ENCODE data around the gene FOXD4L6.
"Not testable (repeated sequence)": the region's sequence is repeated elsewhere in the genome, so short reads cannot be mapped to it uniquely, and the experiment has no call there.

FOXD4L6 gene

DNA sequence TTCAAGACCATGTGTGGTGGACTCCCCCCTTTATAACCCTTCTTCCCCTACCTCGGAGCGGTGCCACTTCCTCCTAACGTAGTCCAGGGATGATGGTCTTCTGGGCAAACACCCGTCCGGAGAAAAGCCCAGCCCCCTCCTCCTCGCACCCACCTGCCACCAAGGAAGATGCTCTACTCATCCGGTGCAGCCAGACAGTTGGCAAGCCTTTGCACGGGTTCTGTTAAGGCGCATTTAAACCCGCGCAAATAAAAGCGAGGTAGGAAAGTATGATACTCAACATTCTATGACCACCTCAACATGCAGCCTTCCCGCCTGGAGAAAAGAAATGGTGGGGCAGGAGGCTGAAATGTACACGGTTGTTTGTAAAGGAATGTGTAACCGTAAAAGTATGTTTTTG is at the start of gene FOXD4L6:
TSS of gene FOXD4L6 (minus strand) at position 101 of the 400 bp plus-strand sequence. CDS start 298 bp downstream, outside the sequence.
- DNase-seq (ENCODE audit: low read depth in 2 of 2): not testable (repeated sequence)

DNA sequence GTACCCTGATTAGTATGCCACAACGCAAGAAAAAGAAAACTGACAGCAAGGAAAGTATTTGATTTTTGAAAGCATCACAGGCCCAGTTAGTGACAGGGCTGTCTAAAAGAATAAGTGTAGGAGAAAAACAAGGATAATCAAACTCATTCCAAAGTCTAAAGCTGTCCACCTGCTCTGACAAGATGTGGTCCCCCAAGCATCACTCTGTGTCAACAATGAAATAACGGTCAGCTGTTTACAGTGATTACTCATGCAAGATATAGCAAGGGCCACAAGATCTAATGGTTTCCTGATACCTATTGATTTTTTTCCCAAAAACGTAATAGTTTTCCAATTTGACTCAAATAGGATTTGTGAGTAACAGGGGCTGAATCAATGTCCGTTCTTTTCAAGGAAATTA is 46.5 kb upstream of the FOXD4L6 start:
- DNase-seq (ENCODE audit: low read depth in 2 of 2): not testable (repeated sequence)

DNA sequence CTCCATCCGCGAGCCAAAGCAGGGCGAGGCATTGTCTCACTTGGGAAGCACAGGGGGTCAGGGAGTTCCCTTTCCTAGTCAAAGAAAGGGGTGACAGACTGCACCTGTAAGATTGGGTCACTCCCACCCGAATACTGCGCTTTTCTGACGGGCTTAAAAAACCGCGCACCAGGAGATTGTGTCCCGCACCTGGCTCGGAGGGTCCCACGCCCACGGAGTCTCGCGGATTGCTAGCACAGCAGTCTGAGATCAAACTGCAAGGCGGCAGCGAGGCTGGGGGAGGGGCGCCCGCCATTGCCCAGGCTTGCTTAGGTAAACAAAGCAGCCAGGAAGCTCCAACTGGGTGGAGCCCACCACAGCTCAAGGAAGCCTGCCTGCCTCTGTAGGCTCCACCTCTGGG is 21.6 kb upstream of the FOXD4L6 start:
- not testable (repeated sequence) for DNase-seq (ENCODE audit: low read depth in 2 of 2)

DNA sequence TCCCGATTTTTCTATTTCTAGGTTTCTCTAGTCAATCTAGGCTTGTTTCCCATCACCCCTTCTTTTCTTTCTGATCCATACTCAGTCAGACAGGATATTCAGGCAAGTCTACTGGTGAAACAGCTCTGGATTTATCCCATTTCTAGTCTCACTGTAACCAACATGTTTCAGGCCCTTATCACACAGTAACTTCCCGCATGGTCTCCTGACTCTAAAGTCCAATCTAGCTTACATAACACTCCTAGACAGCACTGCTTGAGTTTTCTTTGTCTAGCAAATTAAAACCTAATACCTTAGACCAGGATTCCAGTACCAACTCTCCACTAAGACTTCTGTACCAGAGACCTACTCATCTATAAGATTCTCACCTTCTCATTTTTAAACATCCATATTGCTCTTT is 13.4 kb upstream of the FOXD4L6 start:
- DNase-seq (ENCODE audit: low read depth in 2 of 2): not testable (repeated sequence)

DNA sequence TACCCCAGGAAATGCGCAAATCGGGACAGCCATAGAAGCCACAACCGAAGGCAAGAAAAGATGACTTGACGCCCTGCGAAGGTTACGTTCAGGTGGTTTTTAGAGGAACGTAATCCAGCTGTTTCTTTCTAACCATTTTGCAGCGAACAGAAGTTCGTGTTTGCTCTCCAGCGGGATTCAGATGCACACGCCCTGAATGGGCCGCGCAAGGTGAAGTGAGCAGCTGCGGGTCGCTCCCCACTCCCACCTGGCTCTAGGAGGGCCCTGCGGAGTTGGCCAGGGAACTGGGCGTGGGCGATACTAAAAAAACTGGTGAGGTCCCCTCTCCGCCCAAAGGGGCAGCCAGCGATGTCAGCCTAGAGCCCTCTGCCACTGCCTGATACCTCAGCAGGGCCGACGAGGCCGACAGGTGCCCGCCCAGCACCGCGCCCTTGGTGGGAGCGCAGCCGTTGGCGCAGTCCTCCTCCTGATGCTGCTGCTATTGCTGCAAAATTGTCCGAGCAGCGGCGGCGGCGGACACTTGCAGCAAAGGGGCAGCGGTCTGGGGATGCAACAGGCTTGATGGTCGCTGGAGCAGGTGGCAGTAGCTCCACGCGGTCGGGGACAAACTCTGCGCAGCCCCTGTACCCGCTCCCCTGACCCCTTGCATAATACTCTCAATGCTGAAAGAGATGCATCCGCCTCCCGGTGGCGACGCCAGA is 1.6 kb downstream of the FOXD4L6 start:
- DNase-seq (ENCODE audit: low read depth in 2 of 2): not testable (repeated sequence)

DNA sequence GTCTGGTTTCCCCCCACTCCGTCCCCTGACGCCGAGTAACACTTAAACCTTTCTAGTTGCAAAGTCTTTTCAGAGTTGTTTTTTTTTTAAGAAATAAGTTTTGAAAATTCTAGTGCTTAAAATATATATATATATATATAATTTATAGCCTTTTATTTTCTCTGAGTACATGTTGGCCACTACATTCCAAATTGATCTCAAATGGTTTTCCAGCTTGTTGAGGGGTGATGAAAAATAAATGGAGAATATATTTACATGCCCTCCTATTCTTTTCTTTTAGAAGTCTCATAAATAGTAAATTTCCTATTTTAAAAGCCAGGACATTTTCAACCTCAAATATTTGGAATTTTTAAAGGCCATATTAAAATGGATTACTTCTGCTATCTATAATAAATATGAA is 2.5 kb downstream of the FOXD4L6 start:
- not testable (repeated sequence) for DNase-seq (ENCODE audit: low read depth in 2 of 2)

DNA sequence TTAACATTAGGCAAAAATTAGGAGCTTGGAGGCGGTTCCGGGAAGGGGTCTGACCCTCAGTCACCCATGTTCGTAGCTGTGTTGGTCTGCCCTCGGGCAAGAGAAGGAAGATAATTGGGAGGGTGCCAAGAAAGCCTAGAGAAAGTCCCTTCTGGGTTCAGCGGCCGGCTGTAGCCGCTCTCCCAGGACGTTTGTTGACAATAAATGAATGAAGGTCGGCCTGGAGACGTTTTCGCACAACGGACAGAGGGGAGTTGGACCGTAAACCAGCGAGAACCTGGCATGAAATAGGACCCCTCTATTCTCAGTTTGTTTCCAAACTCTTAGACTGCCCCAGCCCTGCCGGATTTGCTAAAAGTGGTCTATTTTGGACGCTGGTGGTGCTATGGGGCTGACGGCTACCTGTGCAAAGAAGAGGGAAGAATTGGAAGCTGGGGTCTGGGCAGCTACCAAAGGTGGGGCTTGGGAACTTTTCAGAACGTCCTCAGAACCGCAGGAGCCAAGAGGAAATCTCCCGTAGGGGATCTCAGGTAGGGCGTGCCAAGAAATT is 3.3 kb downstream of the FOXD4L6 start:
- DNase-seq (ENCODE audit: low read depth in 2 of 2): not testable (repeated sequence)

DNA sequence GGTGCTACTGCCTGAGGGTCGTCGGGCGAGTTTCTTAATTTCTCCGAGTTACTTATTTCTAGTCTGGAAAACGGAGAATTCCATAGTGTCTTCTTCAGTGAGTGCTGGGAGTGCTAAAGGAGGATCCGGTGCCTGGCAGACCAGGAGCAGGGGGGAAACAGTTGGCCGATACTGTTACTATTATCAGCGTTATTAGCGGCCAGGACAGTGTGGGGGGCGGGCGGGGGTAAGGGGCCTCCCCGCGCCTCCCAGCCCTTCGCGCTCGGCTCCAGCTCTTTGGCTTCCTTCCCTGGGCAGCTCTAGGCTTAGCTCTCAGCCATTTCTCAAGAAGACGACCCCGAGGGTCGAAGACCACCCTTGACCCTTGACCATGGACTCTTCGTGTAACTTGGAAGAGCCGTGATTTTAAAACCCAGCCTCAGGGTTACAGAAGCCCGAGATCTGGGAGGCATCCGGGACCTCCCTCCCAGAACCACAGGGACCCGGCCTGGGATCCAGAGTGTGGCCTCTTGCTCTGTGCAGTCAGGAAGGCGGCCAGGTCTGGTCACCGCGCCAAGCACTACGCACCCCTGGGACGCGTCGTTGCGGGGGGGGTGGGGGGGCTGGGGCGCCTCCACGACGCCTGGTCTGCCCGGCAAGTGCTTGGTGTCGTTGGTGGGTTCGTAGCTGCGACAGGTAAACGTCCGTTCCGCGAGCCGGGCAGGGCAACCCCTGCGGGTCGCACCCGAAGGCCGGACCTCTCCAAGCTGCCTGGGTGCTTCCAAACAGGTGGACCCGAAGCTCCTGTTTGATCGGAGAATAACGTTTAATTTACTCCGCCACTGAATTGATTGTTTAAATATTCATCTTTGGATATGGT is 4.0 kb downstream of the FOXD4L6 start:
- DNase-seq (ENCODE audit: low read depth in 2 of 2): not testable (repeated sequence)

DNA sequence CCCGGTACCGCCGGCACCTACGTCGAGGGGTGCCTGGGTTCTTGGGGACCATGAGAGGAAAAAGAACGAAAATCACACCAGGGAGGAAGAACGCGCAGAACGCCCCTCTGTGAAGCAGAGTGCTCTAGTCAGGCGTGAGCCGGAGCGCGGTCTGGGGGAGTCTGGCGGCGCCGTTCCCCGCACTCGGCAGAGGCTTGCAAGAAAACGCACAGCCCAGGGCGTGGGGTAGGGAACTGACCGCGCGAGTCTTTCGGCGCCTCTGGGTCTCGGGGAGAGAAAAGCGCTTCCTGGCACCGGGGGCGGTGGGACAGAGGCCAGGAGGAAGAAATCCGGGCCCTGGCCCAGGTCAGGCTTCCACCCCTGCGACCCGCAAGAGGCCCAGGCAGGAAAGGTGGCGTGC is 4.7 kb downstream of the FOXD4L6 start:
- DNase-seq (ENCODE audit: low read depth in 2 of 2): not testable (repeated sequence)

DNA sequence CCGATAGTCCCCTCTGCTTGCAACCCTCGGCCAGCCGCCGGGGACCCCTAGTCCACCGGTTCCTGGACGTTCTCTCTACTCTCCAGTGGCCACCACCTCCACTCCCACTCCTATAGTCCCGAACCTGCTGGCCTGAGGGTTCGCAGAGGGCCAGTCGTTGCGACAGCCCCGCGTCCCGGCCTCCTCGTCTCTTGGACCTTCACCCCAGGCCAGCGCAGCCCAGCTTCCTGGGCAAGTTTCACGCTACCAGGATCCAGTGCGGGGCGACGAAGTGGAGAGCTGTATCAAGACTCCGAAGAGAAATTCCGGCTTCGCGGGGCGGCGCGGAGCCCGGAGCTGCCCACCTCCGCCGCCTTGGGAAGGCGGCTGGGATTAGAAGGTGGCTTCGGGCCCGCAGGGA is 5.1 kb downstream of the FOXD4L6 start:
- not testable (repeated sequence) for DNase-seq (ENCODE audit: low read depth in 2 of 2)

DNA sequence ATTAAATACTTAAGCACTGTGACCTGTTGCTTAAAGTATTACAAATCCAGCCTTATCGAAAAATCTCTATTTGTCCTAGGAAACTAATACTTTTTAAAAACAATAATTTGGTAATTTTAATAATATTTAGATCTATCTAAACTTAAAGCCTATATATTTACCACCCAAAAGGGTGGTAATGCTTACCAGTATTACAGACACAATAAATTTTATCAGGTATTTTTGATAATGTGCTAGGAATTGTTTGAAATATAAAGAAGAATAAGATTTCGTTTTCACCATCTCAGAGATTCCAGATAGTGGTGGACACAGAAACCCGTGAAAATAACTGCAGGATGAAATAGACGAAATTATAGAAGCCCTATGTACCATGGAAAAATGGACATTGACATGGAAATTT is 7.8 kb downstream of the FOXD4L6 start:
- not testable (repeated sequence) for DNase-seq (ENCODE audit: low read depth in 2 of 2)

DNA sequence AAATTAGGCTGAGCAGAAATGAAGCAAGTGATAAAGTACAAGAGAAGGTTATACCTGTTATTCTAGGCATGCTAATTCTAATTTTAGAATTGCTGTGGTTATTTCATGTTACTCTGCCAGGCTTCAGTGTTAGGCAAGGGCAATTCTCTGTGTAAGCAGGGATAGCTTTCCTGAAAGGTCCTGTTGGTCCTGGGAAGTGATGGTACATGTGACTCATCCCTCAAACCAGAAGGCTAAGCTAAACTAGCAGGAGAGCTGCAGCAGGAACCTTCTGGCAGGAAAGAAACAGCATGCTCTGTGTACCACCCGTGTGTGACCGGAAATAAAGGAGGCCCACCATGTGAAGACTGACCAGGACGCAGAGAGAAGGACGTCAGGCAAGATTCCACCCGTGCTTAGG is 8.8 kb downstream of the FOXD4L6 start:
- DNase-seq (ENCODE audit: low read depth in 2 of 2): not testable (repeated sequence)

DNA sequence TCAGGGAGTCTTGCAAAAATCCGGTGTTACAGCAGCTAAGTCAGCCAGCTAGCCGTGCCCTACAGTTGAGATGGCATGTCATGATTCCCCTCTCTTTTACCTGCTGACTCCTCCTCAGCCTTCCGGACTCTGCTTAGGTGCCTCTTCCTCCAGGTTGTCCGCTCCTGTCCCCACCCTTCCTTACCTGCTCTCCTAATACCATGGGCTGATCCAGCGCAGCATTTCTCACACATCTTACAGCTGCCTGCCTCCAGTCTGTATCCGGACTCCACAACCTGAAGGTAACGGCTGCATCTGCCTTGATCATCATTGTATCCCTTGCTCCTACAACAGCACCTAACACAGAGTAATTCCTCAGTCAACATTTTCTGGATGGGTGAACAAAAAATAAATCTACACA is 9.2 kb downstream of the FOXD4L6 start:
- DNase-seq (ENCODE audit: low read depth in 2 of 2): not testable (repeated sequence)

DNA sequence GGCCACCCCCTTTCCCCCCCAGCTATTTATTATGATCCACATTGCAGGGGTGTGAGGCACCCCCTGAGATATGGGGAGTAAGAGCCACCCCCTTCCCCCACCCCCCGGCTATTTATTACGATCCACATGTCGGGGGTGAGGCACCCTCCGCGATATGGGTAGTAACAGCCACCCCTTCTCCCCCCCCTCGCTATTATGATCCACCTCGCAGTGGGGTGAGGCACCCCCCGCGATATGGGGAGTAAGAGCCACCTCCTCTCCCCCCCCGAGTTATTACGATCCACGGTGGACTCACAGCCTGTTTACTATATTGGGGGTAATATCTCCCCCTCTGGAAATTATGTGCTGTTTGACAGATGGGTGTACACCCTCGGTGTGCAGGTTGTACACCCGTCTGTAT is 15.1 kb downstream of the FOXD4L6 start:
- DNase-seq (ENCODE audit: low read depth in 2 of 2): not testable (repeated sequence)

DNA sequence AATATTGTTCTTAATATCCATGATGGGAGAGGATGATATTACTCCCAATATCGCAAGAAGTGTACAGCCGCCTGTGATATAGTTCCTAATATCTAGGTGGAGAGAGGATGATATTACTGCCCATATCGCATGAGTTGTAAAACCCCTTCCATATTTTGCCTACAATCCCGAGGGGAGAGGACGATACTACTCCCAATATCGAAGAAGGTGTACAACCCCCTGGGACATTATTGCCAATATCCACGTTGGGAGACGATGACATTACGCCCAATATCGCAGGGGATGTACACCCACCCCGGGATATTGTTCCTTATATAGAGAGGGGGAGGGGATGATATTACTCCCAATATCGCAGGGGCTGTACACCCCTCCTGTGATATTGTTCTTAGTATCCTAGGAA is 17.1 kb downstream of the FOXD4L6 start:
- DNase-seq (ENCODE audit: low read depth in 2 of 2): not testable (repeated sequence)

DNA sequence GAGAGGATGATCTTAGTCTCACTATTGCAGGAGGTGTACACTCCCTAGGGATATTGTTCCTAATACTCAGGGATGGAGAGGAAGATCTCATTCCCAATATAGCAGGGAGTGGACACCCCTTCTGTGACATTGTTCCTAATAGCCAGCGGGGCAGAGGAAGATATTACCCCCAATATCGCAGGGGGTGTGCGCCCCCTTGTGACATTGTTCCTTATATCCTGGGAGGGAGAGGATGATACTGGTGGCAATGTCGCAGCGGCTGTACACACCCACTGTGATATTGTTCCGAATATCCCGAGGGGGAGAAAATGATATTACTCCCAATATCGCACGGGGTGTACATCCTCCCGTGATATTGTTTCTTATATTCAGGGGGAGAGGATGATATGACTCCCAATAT is 17.6 kb downstream of the FOXD4L6 start:
- DNase-seq (ENCODE audit: low read depth in 2 of 2): not testable (repeated sequence)

DNA sequence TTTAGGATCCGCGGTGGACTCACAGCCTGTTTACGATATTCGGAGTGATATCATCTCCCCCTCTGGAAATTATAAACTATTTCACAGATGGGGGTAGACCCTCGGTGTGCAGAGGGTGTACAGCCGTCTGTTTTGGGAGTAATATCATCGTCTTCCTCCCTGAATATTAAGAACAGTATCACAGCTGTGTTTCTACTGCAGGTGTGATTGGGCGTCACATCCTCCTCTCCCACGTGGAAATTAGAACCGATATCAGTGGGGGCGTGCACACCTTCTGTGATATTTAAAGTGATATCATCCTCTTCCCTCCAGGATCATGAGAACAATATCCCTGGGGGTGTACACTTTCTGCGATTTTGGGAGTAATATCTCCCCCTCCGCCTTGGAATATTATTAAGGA is 19.2 kb downstream of the FOXD4L6 start:
- peak in 1 of 2 donors; percentile 8 for DNase-seq (ENCODE audit: low read depth in 2 of 2)

DNA sequence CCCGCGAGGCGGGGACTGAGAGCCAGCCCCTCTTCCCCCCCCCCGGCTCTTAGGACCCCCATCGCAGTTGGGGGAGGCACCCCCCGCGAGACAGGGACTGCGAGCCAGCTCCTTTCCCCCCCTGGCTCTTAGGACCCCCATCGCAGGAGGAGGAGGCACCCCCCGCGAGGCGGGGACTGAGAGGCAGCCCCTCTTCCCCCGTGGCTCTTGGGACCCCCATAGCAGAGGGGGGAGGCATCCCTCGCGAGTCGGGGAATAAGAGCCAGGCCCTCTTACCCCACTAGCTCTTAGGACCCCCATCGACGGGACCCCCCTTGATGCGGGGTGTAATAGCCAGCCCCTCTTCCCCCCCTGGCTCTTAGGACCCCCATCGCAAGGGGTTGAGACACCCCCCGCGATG is 19.7 kb downstream of the FOXD4L6 start:
- DNase-seq (ENCODE audit: low read depth in 2 of 2): not testable (repeated sequence)

DNA sequence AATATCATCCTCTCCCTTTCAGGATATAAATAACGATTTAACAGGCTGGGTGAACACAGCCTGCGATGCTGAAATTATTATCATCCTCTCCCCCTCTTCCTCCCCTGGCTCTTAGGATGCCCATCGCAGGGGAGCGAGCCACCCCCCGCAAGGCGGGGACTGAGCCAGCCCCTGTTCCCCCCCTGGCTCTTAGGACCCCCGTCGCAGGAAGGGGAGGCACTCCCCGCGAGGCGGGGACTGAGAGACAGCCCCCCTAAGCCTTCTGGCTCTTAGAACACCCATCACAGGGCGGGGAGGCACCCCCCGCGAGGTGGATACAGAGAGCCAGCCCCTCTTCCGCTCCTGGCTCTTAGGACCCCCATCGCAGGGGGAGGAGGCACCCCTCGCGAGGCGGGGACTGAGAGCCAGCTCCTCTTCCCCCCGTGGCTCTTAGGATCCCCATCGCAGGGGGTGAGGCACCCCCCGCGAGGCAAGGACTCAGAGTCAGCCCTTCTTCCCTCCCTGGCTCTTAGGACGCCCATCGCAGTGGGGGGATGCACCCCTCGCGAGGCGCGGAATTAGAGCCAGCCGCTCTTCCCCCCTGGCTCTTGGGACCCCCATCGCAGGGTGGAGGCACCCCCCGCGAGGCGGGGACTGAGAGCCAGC is 21.9 kb downstream of the FOXD4L6 start:
- not testable (repeated sequence) for DNase-seq (ENCODE audit: low read depth in 2 of 2)

DNA sequence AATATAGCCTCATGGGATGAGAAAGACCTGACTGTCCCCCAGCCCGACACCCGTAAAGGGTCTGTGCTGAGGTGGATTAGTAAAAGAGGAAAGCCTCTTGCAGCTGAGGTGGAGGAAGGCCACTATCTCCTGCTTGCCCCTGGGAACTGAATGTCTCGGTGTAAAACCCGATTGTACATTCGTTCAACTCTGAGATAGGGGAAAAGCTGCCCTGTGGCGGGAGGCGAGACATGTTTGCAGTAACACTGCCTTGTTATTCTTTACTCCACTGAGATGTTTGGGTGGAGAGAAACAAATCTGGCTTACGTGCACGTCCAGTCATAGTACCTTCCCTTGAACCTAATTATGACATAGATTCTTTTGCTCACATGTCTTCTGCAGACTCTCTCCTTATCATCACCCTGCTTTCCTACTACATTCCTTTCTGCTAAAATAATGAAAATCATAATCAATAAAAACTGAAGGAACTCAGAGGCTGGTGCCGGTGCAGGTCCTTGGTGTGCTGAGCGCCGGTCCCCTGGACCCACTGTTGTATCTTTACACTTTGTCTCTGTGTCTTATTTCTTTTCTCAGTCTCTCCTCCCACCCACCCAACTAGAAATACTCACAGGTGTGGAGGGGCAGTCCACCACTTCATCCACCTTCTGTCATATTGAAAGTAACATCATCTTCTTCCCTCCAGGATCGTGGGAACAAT is 22.8 kb downstream of the FOXD4L6 start:
- DNase-seq (ENCODE audit: low read depth in 2 of 2): not testable (repeated sequence)

DNA sequence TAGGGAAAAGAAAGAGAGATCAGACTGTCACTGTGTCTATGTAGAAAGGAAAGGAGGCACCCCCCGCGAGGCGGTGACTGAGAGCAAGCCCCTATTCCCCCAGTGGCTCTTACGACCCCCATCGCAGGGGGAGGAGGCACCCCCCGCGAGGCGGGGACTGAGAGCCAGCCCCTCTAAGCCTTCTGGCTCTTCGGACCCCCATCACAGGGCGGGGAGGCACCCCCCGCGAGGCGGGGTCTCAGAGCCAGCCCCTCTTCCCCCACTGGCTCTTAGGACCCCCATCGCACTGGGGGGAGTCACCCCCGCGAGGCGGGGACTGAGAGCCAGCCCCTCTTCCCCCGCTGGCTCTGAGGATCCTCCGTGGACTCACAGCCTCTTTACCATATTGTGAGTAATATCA is 23.9 kb downstream of the FOXD4L6 start:
- not testable (repeated sequence) for DNase-seq (ENCODE audit: low read depth in 2 of 2)
